ENCODE results near the gene TAB3.

Gene TAB3

DNA sequence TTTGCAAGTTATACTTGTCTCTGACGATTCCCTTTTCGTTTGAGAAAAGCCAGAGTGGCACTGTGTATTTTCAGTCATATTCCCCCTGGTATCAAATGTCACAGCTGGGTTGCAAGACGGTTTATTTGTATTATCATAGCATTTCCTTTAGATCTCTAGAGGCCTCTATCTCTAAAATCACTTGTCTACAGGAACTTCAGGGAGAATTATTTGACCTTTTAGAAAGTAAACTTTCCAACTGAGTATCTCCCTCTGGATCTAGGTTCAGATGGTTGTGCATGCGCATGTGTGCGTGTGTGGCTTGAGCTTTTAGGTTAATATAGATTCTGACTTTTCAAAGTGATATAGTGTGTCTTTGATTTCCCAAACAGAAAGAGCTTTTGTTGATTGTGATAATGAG lies 15.1 kb upstream of the TAB3 start:
- TF ChIP-seq, protein P1, sequence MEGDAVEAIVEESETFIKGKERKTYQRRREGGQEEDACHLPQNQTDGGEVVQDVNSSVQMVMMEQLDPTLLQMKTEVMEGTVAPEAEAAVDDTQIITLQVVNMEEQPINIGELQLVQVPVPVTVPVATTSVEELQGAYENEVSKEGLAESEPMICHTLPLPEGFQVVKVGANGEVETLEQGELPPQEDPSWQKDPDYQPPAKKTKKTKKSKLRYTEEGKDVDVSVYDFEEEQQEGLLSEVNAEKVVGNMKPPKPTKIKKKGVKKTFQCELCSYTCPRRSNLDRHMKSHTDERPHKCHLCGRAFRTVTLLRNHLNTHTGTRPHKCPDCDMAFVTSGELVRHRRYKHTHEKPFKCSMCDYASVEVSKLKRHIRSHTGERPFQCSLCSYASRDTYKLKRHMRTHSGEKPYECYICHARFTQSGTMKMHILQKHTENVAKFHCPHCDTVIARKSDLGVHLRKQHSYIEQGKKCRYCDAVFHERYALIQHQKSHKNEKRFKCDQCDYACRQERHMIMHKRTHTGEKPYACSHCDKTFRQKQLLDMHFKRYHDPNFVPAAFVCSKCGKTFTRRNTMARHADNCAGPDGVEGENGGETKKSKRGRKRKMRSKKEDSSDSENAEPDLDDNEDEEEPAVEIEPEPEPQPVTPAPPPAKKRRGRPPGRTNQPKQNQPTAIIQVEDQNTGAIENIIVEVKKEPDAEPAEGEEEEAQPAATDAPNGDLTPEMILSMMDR (IDR thresholded peaks at IDR 0.05; ENCODE audit: insufficient read depth, low read length, poor library complexity, severe bottlenecking): no peak
- no peak for TF ChIP-seq EZH2phosphoT487 (conservative IDR thresholded peaks at IDR 0.05; ENCODE audit: low read length)
- H3K4me2 ChIP-seq (ENCODE audit: low read depth, low read length, poor library complexity, severe bottlenecking): no peak overlapping the region
- no peak overlapping the region for H3K9ac ChIP-seq (ENCODE audit: low read length)

DNA sequence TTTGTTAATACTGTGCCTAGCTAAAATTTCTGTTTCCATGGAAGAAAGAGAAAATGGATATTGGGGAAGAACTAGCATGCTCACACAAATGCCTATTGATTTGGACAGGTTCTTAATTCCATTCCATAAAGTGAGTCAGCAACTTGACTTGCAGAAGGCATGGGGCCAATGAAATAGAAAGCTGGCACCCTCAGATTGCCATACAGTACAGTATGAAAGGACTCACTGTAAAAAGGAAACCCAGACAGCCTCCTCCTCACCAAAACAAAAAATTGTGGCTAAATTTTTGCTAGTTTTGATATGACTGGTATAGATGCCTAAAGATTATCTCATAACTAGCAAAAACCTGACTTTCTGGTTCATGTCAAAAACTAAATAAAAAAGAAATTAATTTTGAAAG lies 11.2 kb upstream of the TAB3 start:
- H3K27me3 ChIP-seq (ENCODE audit: low read length): no peaks in the 10 kb centered on the region
- H2AFZ ChIP-seq (ENCODE audit: low read depth, low read length, severe bottlenecking): no peak overlapping the region
- H4K20me1 ChIP-seq (ENCODE audit: low read depth, low read length): no peaks in the 10 kb centered on the region
- no peak overlapping the region for H3K4me3 ChIP-seq (ENCODE audit: insufficient read depth, low read length, poor library complexity, severe bottlenecking)
- TF ChIP-seq, protein P1 (IDR thresholded peaks at IDR 0.05; ENCODE audit: insufficient read depth, low read length, poor library complexity, severe bottlenecking): no peak
- no peak for TF ChIP-seq EZH2phosphoT487 (conservative IDR thresholded peaks at IDR 0.05; ENCODE audit: low read length)
- no peaks in the 10 kb centered on the region for H3F3A ChIP-seq (ENCODE audit: insufficient read depth)
- no peak overlapping the region for H3K27ac ChIP-seq (ENCODE audit: low read depth, low read length)
- no peak overlapping the region for H3K9ac ChIP-seq (ENCODE audit: low read length)
- H3K79me2 ChIP-seq (ENCODE audit: insufficient read depth, low read length): no peaks in the 10 kb centered on the region
- no peaks in the 10 kb centered on the region for H3K9me3 ChIP-seq (ENCODE audit: insufficient read depth, low read length)
- no peaks in the 10 kb centered on the region for H3K36me3 ChIP-seq (ENCODE audit: low read length)
- H3K4me2 ChIP-seq (ENCODE audit: low read depth, low read length, poor library complexity, severe bottlenecking): no peak overlapping the region
- no peaks in the 10 kb centered on the region for H3K9me2 ChIP-seq (replicated peaks; ENCODE audit: insufficient read depth, low read length)

More for the DNA sequence above, 15.1 kb upstream of the TAB3 start:
- Histone ChIP-seq H2AFZ (ENCODE audit: low read depth, low read length, severe bottlenecking) (no peak overlapping the region), H3K79me2 (ENCODE audit: insufficient read depth, low read length) (no peaks in the 10 kb centered on the region), H3K27me3 (ENCODE audit: low read length) (no peaks in the 10 kb centered on the region), H3K36me3 (ENCODE audit: low read length) (no peaks in the 10 kb centered on the region), H4K20me1 (ENCODE audit: low read depth, low read length) (no peaks in the 10 kb centered on the region), H3K4me3 (ENCODE audit: insufficient read depth, low read length, poor library complexity, severe bottlenecking) (no peak overlapping the region), H3F3A (ENCODE audit: insufficient read depth) (no peaks in the 10 kb centered on the region), H3K9me2 (replicated peaks; ENCODE audit: insufficient read depth, low read length) (no peaks in the 10 kb centered on the region), H3K27ac (ENCODE audit: low read depth, low read length) (no peak overlapping the region), H3K9me3 (ENCODE audit: insufficient read depth, low read length) (no peaks in the 10 kb centered on the region)

DNA sequence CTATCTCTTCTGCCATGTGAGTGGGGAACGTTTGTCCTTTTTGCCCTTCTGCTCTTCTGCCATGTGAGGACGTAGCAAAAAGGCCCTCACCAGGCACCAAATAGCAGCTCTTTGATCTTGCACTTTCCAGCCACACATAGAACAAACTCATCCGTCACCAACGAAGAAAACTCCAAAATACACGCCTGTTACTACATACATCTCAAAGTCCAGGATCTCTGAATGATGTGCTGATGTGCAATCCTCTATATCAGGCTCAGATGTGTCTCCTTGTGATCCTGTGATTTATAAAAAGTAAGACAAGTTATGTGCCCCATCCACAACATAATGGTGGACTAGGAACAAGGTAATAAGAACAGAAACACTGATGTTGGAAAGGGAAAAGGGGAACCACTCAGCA lies 9.8 kb upstream of the TAB3 start:
- Histone ChIP-seq H3K79me2 (ENCODE audit: insufficient read depth, low read length) (no peaks in the 10 kb centered on the region), H4K20me1 (ENCODE audit: low read depth, low read length) (no peaks in the 10 kb centered on the region), H3F3A (ENCODE audit: insufficient read depth) (no peaks in the 10 kb centered on the region), H3K27me3 (ENCODE audit: low read length) (no peaks in the 10 kb centered on the region), H3K27ac (ENCODE audit: low read depth, low read length) (no peak overlapping the region), H2AFZ (ENCODE audit: low read depth, low read length, severe bottlenecking) (no peak overlapping the region), H3K36me3 (ENCODE audit: low read length) (no peaks in the 10 kb centered on the region), H3K9me2 (replicated peaks; ENCODE audit: insufficient read depth, low read length) (no peaks in the 10 kb centered on the region), H3K9me3 (ENCODE audit: insufficient read depth, low read length) (no peaks in the 10 kb centered on the region), H3K4me2 (ENCODE audit: low read depth, low read length, poor library complexity, severe bottlenecking) (no peak overlapping the region), H3K9ac (ENCODE audit: low read length) (no peak overlapping the region), H3K4me3 (ENCODE audit: insufficient read depth, low read length, poor library complexity, severe bottlenecking) (no peak overlapping the region)
- no peak for TF ChIP-seq EZH2phosphoT487 (conservative IDR thresholded peaks at IDR 0.05; ENCODE audit: low read length)
- TF ChIP-seq, protein P1 (IDR thresholded peaks at IDR 0.05; ENCODE audit: insufficient read depth, low read length, poor library complexity, severe bottlenecking): no peak

Measured in SU-DHL-6 (cell line).